ENCODE results near the gene INO80C.

INO80C gene

GRCh38 chr18:35524226-35524625 lies 26.5 kb upstream of the INO80C start:
- H3K36me3 ChIP-seq (replicated peaks; ENCODE audit: low read depth, low read length), result no peaks in the 10 kb centered on the region
- no peaks in the 10 kb centered on the region for H3K4me1 ChIP-seq (ENCODE audit: low read length)
- no peak overlapping the region for H3K9ac ChIP-seq (ENCODE audit: low read length)
- no peak overlapping the region for H3K4me3 ChIP-seq (ENCODE audit: low read length)
- H3K9me3 ChIP-seq (ENCODE audit: insufficient read depth, low read length), result no peaks in the 10 kb centered on the region
- no peak overlapping the region for H2AFZ ChIP-seq (ENCODE audit: low read depth, low read length)
- no peaks in the 10 kb centered on the region for H3K79me2 ChIP-seq (ENCODE audit: low read length)
- no peak overlapping the region for H3K4me2 ChIP-seq (ENCODE audit: low read length)
- no peaks in the 10 kb centered on the region for H3K27me3 ChIP-seq (ENCODE audit: low read depth, low read length)
- TF ChIP-seq EZH2phosphoT487 (IDR thresholded peaks at IDR 0.05; ENCODE audit: low read depth), result no peak
- no peak for TF ChIP-seq CTCF (IDR thresholded peaks at IDR 0.05; ENCODE audit: low read depth, low read length)
- H4K20me1 ChIP-seq (ENCODE audit: insufficient read depth, low read length), result no peaks in the 10 kb centered on the region
- H3K27ac ChIP-seq (ENCODE audit: low read length), result no peak overlapping the region

DNA sequence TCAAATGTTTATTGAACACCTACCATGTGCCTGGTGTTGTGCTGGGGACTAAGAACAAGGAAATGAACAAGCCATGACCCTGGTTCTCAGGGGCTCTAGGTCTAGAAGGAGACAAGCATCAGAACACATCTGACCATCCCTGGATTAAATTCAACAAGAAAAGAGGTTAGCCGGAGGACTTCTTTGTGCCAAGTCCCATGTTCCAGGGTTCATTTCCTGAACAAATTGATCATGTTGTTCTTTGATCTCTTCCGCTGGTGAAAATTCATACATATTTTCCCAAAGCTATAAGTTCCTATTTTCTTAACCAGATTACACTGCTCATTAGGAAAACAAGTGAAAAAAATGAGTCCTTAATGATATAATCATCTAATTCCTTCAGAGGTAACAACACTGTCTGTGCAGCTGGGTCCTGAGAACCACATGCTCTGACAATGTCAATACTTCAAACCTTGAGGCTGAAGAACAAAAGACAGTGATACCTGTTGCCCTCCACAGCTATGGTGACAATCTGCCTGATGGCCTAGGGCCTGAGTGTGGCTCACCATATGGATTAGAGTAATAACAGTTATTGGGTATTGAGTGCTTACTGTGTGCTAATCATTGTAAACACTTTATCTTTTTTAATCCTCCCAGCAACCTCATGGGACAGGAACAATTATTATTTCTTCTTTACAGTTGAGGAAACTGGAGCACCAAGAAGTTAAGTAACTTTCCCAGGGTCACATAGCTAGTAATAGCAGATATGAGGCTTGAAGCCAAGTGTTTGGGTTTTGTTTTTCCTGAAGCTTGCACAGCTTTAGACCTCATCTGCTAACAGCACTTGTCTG lies 24.6 kb upstream of the INO80C start:
- Histone ChIP-seq H4K20me1 (ENCODE audit: insufficient read depth, low read length) (no peaks in the 10 kb centered on the region), H3K9me3 (ENCODE audit: insufficient read depth, low read length) (no peaks in the 10 kb centered on the region), H3K4me2 (ENCODE audit: low read length) (no peak overlapping the region), H3K4me3 (ENCODE audit: low read length) (no peak overlapping the region), H3K27me3 (ENCODE audit: low read depth, low read length) (no peaks in the 10 kb centered on the region), H3K79me2 (ENCODE audit: low read length) (no peaks in the 10 kb centered on the region), H3K9ac (ENCODE audit: low read length) (no peak overlapping the region), H3K4me1 (ENCODE audit: low read length) (no peaks in the 10 kb centered on the region), H3K36me3 (replicated peaks; ENCODE audit: low read depth, low read length) (no peaks in the 10 kb centered on the region), H2AFZ (ENCODE audit: low read depth, low read length) (no peak overlapping the region), H3K27ac (ENCODE audit: low read length) (no peak overlapping the region)
- TF ChIP-seq CTCF (IDR thresholded peaks at IDR 0.05; ENCODE audit: low read depth, low read length), result no peak

- Histone ChIP-seq H3K4me3 (ENCODE audit: low read length) (no peak overlapping the region), H3K4me2 (ENCODE audit: low read length) (no peak overlapping the region), H3K27ac (ENCODE audit: low read length) (no peak overlapping the region), H3K27me3 (ENCODE audit: low read depth, low read length) (no peaks in the 10 kb centered on the region), H2AFZ (ENCODE audit: low read depth, low read length) (no peak overlapping the region), H3K4me1 (ENCODE audit: low read length) (no peaks in the 10 kb centered on the region), H3K79me2 (ENCODE audit: low read length) (no peaks in the 10 kb centered on the region), H3K9me3 (ENCODE audit: insufficient read depth, low read length) (no peaks in the 10 kb centered on the region), H3K36me3 (replicated peaks; ENCODE audit: low read depth, low read length) (no peaks in the 10 kb centered on the region), H4K20me1 (ENCODE audit: insufficient read depth, low read length) (no peaks in the 10 kb centered on the region), H3K9ac (ENCODE audit: low read length) (no peak overlapping the region)
- TF ChIP-seq CTCF (IDR thresholded peaks at IDR 0.05; ENCODE audit: low read depth, low read length), result no peak
- no peak for TF ChIP-seq EZH2phosphoT487 (IDR thresholded peaks at IDR 0.05; ENCODE audit: low read depth)
These were observed 23.4 kb upstream of the INO80C start for GRCh38 chr18:35521133-35521532.

DNA sequence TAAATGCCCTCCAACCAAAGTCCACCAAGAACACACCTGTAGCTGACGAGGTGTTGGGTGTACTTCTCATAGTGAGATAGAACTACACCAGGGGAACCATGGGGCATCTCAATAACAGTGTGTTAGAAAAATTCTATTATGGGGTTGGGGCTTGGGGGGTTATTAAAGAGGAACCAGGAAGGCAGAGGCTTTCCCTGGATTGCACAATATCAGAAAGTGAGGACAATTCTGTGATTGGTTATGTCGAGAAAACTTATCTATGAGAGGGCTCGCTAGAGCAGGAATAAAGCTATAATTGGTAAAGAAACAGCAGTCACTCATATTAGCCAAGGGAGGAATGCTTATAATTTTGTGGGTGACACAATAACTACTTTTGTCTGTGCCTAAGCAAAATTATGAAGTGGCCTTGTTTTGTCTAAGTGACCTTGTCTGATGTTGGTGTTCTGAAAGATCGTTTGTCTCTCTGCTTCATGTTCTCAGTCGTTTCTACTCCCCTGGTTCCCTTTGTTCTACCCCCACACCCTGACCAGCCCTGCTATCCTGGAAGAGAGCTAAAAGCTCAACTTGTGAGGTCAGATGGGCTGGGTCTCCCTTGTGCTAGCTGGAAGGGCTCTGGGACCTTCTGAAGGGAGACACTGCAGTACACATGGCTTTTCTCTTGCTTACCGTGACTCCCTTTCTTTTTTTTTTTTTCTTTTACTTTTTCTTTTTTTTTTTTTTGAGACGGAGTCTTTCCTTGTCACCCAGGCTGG lies 21.6 kb upstream of the INO80C start:
- H3K4me1 ChIP-seq (ENCODE audit: low read length), result no peaks in the 10 kb centered on the region
- no peaks in the 10 kb centered on the region for H3K79me2 ChIP-seq (ENCODE audit: low read length)
- no peak overlapping the region for H3K27ac ChIP-seq (ENCODE audit: low read length)
- no peak overlapping the region for H3K9ac ChIP-seq (ENCODE audit: low read length)
- no peaks in the 10 kb centered on the region for H3K27me3 ChIP-seq (ENCODE audit: low read depth, low read length)
- no peak overlapping the region for H3K4me2 ChIP-seq (ENCODE audit: low read length)
- TF ChIP-seq CTCF (IDR thresholded peaks at IDR 0.05; ENCODE audit: low read depth, low read length) (no peak), EZH2phosphoT487 (IDR thresholded peaks at IDR 0.05; ENCODE audit: low read depth) (no peak)
- no peaks in the 10 kb centered on the region for H4K20me1 ChIP-seq (ENCODE audit: insufficient read depth, low read length)
- H3K36me3 ChIP-seq (replicated peaks; ENCODE audit: low read depth, low read length), result no peaks in the 10 kb centered on the region
- no peaks in the 10 kb centered on the region for H3K9me3 ChIP-seq (ENCODE audit: insufficient read depth, low read length)
- no peak overlapping the region for H3K4me3 ChIP-seq (ENCODE audit: low read length)
- H2AFZ ChIP-seq (ENCODE audit: low read depth, low read length), result no peak overlapping the region
